CD14-positive monocyte (primary cell): ENCODE data around the gene ADAMTSL1. TPM values are rescaled to one million over a fixed set of nuclear protein-coding genes. Genes with fewer than 3 reads are reported as not detected.

ENCODE experiments used
- DNase-seq, 3 donors: peaks; one replicate each; pipeline ENCODE4 v3.0.0-alpha.2; 2011 to 2022
- H2AFZ ChIP-seq: 2 replicates; pipeline ENCODE4 v1.6.0; 2012; ENCODE audit warnings: mild to moderate bottlenecking, low read depth, low read length, inconsistent platforms; ENCODE audit not compliant: insufficient read depth, poor library complexity, severe bottlenecking
- H3K27ac ChIP-seq, 2 donors: 1 replicate in 1 of 2; 2 replicates in 1 of 2; pipeline ENCODE4 v1.5.1; 2012 to 2013; ENCODE audit warnings: low read length in 2 of 2, control low read depth in 1 of 2, inconsistent platforms in 1 of 2, low read depth in 1 of 2, mild to moderate bottlenecking in 1 of 2
- H3K27me3 ChIP-seq, 2 donors: one replicate each; pipeline versions ENCODE4 v1.6.0 to v1.6.1; 2011 to 2013; ENCODE audit warnings: low read length in 2 of 2; ENCODE audit not compliant: control insufficient read depth in 2 of 2, insufficient read depth in 2 of 2
- H3K36me3 ChIP-seq, 2 donors: replicated peaks in 1 of 2; 1 replicate in 1 of 2; 2 replicates in 1 of 2; pipeline versions ENCODE4 v1.5.1 to v1.6.1; 2012 to 2013; ENCODE audit warnings: low read length in 2 of 2, control low read depth in 1 of 2, inconsistent platforms in 1 of 2, mild to moderate bottlenecking in 1 of 2; ENCODE audit not compliant: insufficient read depth in 2 of 2, control insufficient read depth in 1 of 2
- H3K4me1 ChIP-seq, 2 donors: 1 replicate in 1 of 2; 2 replicates in 1 of 2; pipeline versions ENCODE4 v1.5.1 to v1.6.1; 2012 to 2013; ENCODE audit warnings: low read length in 2 of 2, control low read depth in 1 of 2, inconsistent platforms in 1 of 2, mild to moderate bottlenecking in 1 of 2, moderate library complexity in 1 of 2; ENCODE audit not compliant: insufficient read depth in 2 of 2, control insufficient read depth in 1 of 2
- H3K4me2 ChIP-seq: replicated peaks from 2 replicates; pipeline ENCODE3; 2012; ENCODE audit warnings: low read length, moderate library complexity, mild to moderate bottlenecking; ENCODE audit not compliant: poor library complexity, severe bottlenecking; ENCODE audit errors: extremely low read depth
- H3K4me3 ChIP-seq, 3 experiments: fragments of 200-600 bp in 1 of 3; sonication (generic) in 1 of 3; replicated peaks in 1 of 3; 1 replicate in 2 of 3; 2 replicates in 1 of 3; pipeline ENCODE4 v1.5.1; 2011 to 2013; ENCODE audit warnings: low read length in 3 of 3, mild to moderate bottlenecking in 3 of 3, control low read depth in 2 of 3, low read depth in 2 of 3, inconsistent platforms in 1 of 3, moderate library complexity in 1 of 3
- H3K79me2 ChIP-seq: 2 replicates; pipeline ENCODE4 v1.6.0; 2012; ENCODE audit warnings: mild to moderate bottlenecking, control low read depth, inconsistent platforms, low read length, moderate library complexity; ENCODE audit not compliant: insufficient read depth
- H3K9ac ChIP-seq: 2 replicates; pipeline ENCODE4 v1.6.0; 2017; ENCODE audit warnings: low read length, mild to moderate bottlenecking; ENCODE audit not compliant: insufficient read depth, poor library complexity, severe bottlenecking
- H3K9me3 ChIP-seq, 2 donors: replicated peaks in 1 of 2; 1 replicate in 1 of 2; 2 replicates in 1 of 2; pipeline versions ENCODE4 v1.5.1 to v1.6.1; 2012 to 2013; ENCODE audit warnings: low read length in 2 of 2, control low read depth in 1 of 2; ENCODE audit not compliant: control insufficient read depth in 1 of 2, insufficient read depth in 1 of 2
- H4K20me1 ChIP-seq: 2 replicates; pipeline ENCODE4 v1.6.0; 2012; ENCODE audit warnings: mild to moderate bottlenecking, low read length, control low read depth, moderate library complexity; ENCODE audit not compliant: insufficient read depth
- H3K27ac Mint-ChIP-seq, 7 donors: one replicate each; pipeline ENCODE4 v1.8.0; 2020; ENCODE audit warnings: mild to moderate bottlenecking in 7 of 7, mixed read lengths in 7 of 7, moderate library complexity in 6 of 7, inconsistent platforms in 2 of 7
- H3K27me3 Mint-ChIP-seq, 3 donors: one replicate each; pipeline ENCODE4 v1.8.0; 2021 to 2022; ENCODE audit warnings: low read depth in 3 of 3, mild to moderate bottlenecking in 3 of 3, mixed read lengths in 3 of 3, moderate library complexity in 3 of 3, inconsistent platforms in 1 of 3
- H3K36me3 Mint-ChIP-seq, 2 donors: one replicate each; pipeline ENCODE4 v1.8.0; 2020; ENCODE audit warnings: mixed read lengths in 2 of 2, inconsistent platforms in 1 of 2, mild to moderate bottlenecking in 1 of 2
- H3K4me1 Mint-ChIP-seq: one replicate; pipeline ENCODE4 v1.8.0; 2020; ENCODE audit warnings: mild to moderate bottlenecking, mixed read lengths
- H3K4me3 Mint-ChIP-seq, 2 donors: one replicate each; pipeline ENCODE4 v1.8.0; 2020; ENCODE audit warnings: mild to moderate bottlenecking in 2 of 2, mixed read lengths in 2 of 2, moderate library complexity in 1 of 2
- H3K9me3 Mint-ChIP-seq, 7 donors: one replicate each; pipeline ENCODE4 v1.8.0; 2020 to 2022; ENCODE audit warnings: mixed read lengths in 7 of 7, mild to moderate bottlenecking in 6 of 7, moderate library complexity in 6 of 7, inconsistent platforms in 2 of 7
- CTCF ChIP-seq: fragments of 200-600 bp; IDR thresholded peaks from one replicate; pipeline ENCODE4 v1.8.0; 2022; ENCODE audit warnings: antibody characterized with exemption, mild to moderate bottlenecking
- WGBS: methylation state at CpG from one replicate; pipeline ENCODE4 v1.1.5; 2013; ENCODE audit warnings: missing lambda C conversion rate; ENCODE audit not compliant: insufficient coverage; 5-methylcytosine and 5-hydroxymethylcytosine counted together
- intact Hi-C, 2 donors: fragments of 100-400 bp; cut with micrococcal nuclease; formaldehyde crosslinking; loops; one replicate each; pipeline versions ENCODE4 v1.15.0 to v1.15.1; 2023
- polyA plus RNA-seq, 3 donors: library from polyadenylated mRNA; depleted of rRNA in 1 of 3; unstranded in 2 of 3; stranded (reverse) in 1 of 3; fragments of 300-500 nt in 2 of 3; fragments of >200 nt in 1 of 3; fragmentation: Illumina TruSeq in 2 of 3; gene quantifications; 1 replicate in 2 of 3; 2 replicates in 1 of 3; pipeline ENCODE4 v1.2.3, GENCODE V29; 2012 to 2021

The ADAMTSL1 gene
- polyA plus RNA-seq, 3 donors = not detected

DNA sequence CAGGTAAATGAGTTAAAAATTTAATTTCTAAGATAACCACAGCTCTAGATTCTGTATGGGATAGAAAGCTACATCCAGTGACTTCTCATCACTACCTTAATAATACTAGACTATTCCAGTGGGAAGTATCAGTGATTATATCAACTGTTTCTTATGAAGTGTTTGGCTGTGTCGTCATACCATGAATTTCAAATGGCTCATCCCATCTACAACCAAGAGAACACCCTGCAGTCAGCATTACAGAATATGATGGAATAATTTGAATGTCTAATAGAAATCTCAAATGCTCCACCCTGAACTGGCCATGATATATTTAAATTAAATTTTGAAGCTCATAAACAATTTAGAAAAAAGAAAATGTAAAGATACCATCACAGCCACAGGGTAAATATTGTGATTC lies 245.0 kb downstream of the ADAMTSL1 start:
- Mint-ChIP-seq H3K27ac (no peak overlapping the region), H3K27me3 (no peaks in the 10 kb centered on the region), H3K4me1 (no peaks in the 10 kb centered on the region), H3K36me3 (no peaks in the 10 kb centered on the region), H3K4me3 (no peak overlapping the region), H3K9me3 (peaks cover 0 to 2% (median 0%) of the 10 kb centered on the region in 7 donors)
- Histone ChIP-seq H3K4me2 (no peak overlapping the region), H3K36me3 (no peaks in the 10 kb centered on the region), H4K20me1 (no peaks in the 10 kb centered on the region), H3K27me3 (no peaks in the 10 kb centered on the region), H3K27ac (no peak overlapping the region), H3K9ac (no peak overlapping the region), H3K4me3 (no peak overlapping the region), H3K4me1 (no peaks in the 10 kb centered on the region), H3K9me3 (no peaks in the 10 kb centered on the region), H3K79me2 (no peaks in the 10 kb centered on the region), H2AFZ (no peak overlapping the region)
- intact Hi-C loops = no loop called here
- no CpG with 5 or more reads among the region's 1 CpG for WGBS
- TF ChIP-seq CTCF = no peak
- no peak for DNase-seq

GRCh38 chr9:18720691-18721090 lies 246.7 kb downstream of the ADAMTSL1 start:
- Mint-ChIP-seq H3K9me3 (peaks cover 0 to 1% (median 0%) of the 10 kb centered on the region in 7 donors), H3K4me1 (no peaks in the 10 kb centered on the region), H3K4me3 (no peak overlapping the region), H3K36me3 (no peaks in the 10 kb centered on the region), H3K27ac (no peak overlapping the region), H3K27me3 (peaks cover 0 to 1% (median 0%) of the 10 kb centered on the region in 3 donors)
- H3K4me2 ChIP-seq = no peak overlapping the region
- no peaks in the 10 kb centered on the region for H3K4me1 ChIP-seq
- no CpG with 5 or more reads among the region's 5 CpGs for WGBS
- no peak overlapping the region for H2AFZ ChIP-seq
- no peak for DNase-seq
- H3K27ac ChIP-seq = no peak overlapping the region
- H3K27me3 ChIP-seq = no peaks in the 10 kb centered on the region
- TF ChIP-seq CTCF = no peak
- no peaks in the 10 kb centered on the region for H4K20me1 ChIP-seq
- intact Hi-C loops = no loop called here
- H3K9me3 ChIP-seq = no peaks in the 10 kb centered on the region
- H3K36me3 ChIP-seq = no peaks in the 10 kb centered on the region
- no peak overlapping the region for H3K4me3 ChIP-seq
- H3K9ac ChIP-seq = no peak overlapping the region
- H3K79me2 ChIP-seq = no peaks in the 10 kb centered on the region
